ENCODE measurements around the gene SAV1. TPM values are rescaled to one million over a fixed set of nuclear protein-coding genes. Genes with fewer than 3 reads are reported as not detected.

Gene SAV1
- total and polyA plus RNA-seq, 2 of the 13 experiments (the other 11 are each of a cell fraction or from before 2014, with no cell fraction given), result 7.3 to 8.2 TPM

DNA sequence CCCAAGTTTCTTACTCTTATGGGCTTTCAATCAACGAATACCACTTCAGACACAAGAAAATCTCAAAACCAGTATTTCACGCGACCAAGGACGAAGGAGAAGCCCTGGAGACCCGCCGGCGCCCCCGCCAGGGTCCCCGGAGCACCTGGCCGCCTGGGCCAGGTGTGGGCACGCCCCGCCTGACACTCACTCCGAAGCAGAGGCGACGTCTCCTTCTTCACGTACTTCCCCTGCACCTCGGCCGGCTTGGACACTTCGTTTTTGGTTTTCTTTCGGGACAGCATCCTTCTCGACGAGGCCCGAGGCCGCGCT is 466 bp downstream of the SAV1 start (continued):
- TF ChIP-seq ZNF75D (CRISPR knock-in tag; IDR thresholded peaks at IDR 0.05; ENCODE audit: borderline replicate concordance) (no peak), SPEN (CRISPR knock-in tag; IDR thresholded peaks at IDR 0.05; ENCODE audit: low read depth) (no peak), ZNF383 (CRISPR knock-in tag; IDR thresholded peaks at IDR 0.05; ENCODE audit: borderline replicate concordance) (no peak), ZNF546 (CRISPR knock-in tag; conservative IDR thresholded peaks at IDR 0.05) (no peak), HDAC2 (CRISPR knock-in tag; IDR thresholded peaks at IDR 0.05) (no peak), ZNF563 (CRISPR knock-in tag; IDR thresholded peaks at IDR 0.05) (no peak), ZNF121 (CRISPR knock-in tag; IDR thresholded peaks at IDR 0.05) (no peak), TEAD3 (CRISPR knock-in tag; optimal IDR thresholded peaks at IDR 0.05; ENCODE audit: borderline replicate concordance) (no peak), ZNF263 (CRISPR knock-in tag; IDR thresholded peaks at IDR 0.05) (no peak), ZNF879 (CRISPR knock-in tag; IDR thresholded peaks at IDR 0.05) (0 out of 2 replicates have a peak, but pooled peaks have one; percentile 3), ZNF101 (CRISPR knock-in tag; IDR thresholded peaks at IDR 0.05; ENCODE audit: borderline replicate concordance, low read depth) (no peak; the same call in 1 of the 2 replicates), ZBTB38 (CRISPR knock-in tag; IDR thresholded peaks at IDR 0.05) (no peak), ZNF547 (CRISPR knock-in tag; IDR thresholded peaks at IDR 0.05) (no peak), ZNF780A (CRISPR knock-in tag; IDR thresholded peaks at IDR 0.05) (no peak), FOXP1 (IDR thresholded peaks at IDR 0.05) (no peak), FOXP1 (CRISPR knock-in tag; IDR thresholded peaks at IDR 0.05) (no peak), NFKBIZ (CRISPR knock-in tag; IDR thresholded peaks at IDR 0.05) (0 out of 2 replicates have a peak, but pooled peaks have one; percentile 6), ZKSCAN1 (IDR thresholded peaks at IDR 0.05; ENCODE audit: low read length) (no peak), HDAC6 (IDR thresholded peaks at IDR 0.05; ENCODE audit: low read depth, low read length) (no peak), THYN1 (CRISPR knock-in tag; IDR thresholded peaks at IDR 0.05; ENCODE audit: borderline replicate concordance, low read depth) (no peak), MIER2 (CRISPR knock-in tag; IDR thresholded peaks at IDR 0.05) (no peak), ZNF20 (CRISPR knock-in tag; IDR thresholded peaks at IDR 0.05) (no peak), ZEB1 (IDR thresholded peaks at IDR 0.05; ENCODE audit: insufficient replicate concordance, low read depth) (peak; percentile 64), MTA1 (CRISPR knock-in tag; IDR thresholded peaks at IDR 0.05; ENCODE audit: borderline replicate concordance) (no peak)
- TF ChIP-seq, protein P1, sequence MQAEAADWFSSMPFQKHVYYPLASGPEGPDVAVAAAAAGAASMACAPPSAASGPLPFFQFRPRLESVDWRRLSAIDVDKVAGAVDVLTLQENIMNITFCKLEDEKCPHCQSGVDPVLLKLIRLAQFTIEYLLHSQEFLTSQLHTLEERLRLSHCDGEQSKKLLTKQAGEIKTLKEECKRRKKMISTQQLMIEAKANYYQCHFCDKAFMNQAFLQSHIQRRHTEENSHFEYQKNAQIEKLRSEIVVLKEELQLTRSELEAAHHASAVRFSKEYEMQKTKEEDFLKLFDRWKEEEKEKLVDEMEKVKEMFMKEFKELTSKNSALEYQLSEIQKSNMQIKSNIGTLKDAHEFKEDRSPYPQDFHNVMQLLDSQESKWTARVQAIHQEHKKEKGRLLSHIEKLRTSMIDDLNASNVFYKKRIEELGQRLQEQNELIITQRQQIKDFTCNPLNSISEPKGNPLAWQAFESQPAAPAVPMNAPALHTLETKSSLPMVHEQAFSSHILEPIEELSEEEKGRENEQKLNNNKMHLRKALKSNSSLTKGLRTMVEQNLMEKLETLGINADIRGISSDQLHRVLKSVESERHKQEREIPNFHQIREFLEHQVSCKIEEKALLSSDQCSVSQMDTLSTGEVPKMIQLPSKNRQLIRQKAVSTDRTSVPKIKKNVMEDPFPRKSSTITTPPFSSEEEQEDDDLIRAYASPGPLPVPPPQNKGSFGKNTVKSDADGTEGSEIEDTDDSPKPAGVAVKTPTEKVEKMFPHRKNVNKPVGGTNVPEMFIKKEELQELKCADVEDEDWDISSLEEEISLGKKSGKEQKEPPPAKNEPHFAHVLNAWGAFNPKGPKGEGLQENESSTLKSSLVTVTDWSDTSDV (CRISPR knock-in tag; IDR thresholded peaks at IDR 0.05), result no peak
- TF ChIP-seq, protein P2, sequence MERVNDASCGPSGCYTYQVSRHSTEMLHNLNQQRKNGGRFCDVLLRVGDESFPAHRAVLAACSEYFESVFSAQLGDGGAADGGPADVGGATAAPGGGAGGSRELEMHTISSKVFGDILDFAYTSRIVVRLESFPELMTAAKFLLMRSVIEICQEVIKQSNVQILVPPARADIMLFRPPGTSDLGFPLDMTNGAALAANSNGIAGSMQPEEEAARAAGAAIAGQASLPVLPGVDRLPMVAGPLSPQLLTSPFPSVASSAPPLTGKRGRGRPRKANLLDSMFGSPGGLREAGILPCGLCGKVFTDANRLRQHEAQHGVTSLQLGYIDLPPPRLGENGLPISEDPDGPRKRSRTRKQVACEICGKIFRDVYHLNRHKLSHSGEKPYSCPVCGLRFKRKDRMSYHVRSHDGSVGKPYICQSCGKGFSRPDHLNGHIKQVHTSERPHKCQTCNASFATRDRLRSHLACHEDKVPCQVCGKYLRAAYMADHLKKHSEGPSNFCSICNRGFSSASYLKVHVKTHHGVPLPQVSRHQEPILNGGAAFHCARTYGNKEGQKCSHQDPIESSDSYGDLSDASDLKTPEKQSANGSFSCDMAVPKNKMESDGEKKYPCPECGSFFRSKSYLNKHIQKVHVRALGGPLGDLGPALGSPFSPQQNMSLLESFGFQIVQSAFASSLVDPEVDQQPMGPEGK (CRISPR knock-in tag; IDR thresholded peaks at IDR 0.05), result 0 out of 2 replicates have a peak, but pooled peaks have one; percentile 39
- TF ChIP-seq, protein P3, sequence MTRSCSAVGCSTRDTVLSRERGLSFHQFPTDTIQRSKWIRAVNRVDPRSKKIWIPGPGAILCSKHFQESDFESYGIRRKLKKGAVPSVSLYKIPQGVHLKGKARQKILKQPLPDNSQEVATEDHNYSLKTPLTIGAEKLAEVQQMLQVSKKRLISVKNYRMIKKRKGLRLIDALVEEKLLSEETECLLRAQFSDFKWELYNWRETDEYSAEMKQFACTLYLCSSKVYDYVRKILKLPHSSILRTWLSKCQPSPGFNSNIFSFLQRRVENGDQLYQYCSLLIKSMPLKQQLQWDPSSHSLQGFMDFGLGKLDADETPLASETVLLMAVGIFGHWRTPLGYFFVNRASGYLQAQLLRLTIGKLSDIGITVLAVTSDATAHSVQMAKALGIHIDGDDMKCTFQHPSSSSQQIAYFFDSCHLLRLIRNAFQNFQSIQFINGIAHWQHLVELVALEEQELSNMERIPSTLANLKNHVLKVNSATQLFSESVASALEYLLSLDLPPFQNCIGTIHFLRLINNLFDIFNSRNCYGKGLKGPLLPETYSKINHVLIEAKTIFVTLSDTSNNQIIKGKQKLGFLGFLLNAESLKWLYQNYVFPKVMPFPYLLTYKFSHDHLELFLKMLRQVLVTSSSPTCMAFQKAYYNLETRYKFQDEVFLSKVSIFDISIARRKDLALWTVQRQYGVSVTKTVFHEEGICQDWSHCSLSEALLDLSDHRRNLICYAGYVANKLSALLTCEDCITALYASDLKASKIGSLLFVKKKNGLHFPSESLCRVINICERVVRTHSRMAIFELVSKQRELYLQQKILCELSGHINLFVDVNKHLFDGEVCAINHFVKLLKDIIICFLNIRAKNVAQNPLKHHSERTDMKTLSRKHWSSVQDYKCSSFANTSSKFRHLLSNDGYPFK (CRISPR knock-in tag; IDR thresholded peaks at IDR 0.05; ENCODE audit: borderline replicate concordance), result no peak
